HG03159 (cell line): ENCODE data around the gene HSPA9.
"Not testable (repeated sequence)": the region's sequence is repeated elsewhere in the genome, so short reads cannot be mapped to it uniquely, and the experiment has no call there.

Source experiments
- ATAC-seq: cut with Tn5 transposase; IDR thresholded peaks from one replicate; pipeline ENCODE4 v1.9.1; 2021; ENCODE audit warnings: mild to moderate bottlenecking, moderate library complexity; ENCODE audit not compliant: unreplicated experiment

HSPA9 gene

DNA sequence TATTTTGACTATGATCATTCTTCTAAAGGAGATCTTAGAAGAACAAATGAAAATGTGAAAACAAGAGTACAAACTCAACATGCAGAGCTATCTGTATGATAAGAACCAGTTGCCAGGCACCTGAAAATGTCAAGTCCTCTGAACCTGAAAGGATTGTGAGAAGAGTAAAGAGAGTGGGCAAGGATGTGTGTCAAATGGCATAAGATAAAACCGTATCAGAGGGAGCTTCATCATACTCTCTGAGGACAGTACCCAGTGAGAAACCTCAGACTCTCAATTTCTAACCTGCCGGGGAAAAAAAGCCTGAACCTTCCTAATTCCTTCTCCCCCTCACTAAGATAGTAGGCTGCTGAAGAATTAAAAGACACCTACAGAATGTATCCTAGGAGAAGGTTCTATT lies 39.0 kb downstream of the HSPA9 start:
- no peak for ATAC-seq

DNA sequence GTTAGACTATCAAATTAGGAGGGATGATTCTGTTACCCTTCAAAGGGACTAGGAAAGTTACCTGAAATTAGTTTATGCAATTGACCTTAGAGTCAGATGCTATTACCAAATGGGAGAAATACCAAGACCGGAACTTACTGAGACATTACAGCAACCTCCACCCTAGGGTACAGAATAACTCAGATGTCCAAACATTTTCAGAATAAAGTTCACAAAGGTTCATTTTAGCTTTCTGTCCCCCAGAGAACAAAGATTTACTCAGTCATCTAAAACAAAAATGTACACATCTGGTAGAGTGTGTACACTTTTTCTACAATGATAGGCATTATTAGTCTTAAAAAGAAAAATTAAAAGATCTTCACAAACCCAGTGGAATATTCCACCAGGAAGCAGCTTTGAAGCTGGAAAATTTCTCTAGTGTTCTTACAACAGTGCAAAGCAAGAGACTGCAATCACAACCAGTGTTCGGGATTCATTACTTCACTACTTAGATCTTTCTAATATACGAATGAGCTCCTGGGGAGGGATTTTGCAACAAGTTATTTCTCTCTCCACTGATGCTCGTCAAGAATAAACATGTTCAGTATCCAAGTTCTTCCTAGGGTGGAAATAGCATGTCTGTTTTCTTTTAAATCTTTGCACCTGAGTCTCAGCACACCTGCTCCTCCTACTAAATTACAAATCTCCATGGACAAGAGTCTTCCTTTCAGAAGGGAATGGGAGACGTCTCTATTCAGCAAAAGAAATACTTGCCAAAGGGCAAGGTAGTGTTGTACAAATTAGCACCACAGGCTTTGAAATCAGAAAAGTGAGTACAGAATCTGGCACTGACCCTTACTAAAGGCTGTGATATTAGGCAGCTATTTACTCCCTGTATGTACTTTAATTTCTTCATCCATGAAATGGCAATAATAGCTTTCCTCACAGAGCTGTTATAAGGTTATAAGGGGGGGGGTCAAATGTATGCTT lies 40.9 kb downstream of the HSPA9 start:
- no peak for ATAC-seq

GRCh38 chr5:138529812-138530211 lies 45.4 kb downstream of the HSPA9 start:
- no peak for ATAC-seq

DNA sequence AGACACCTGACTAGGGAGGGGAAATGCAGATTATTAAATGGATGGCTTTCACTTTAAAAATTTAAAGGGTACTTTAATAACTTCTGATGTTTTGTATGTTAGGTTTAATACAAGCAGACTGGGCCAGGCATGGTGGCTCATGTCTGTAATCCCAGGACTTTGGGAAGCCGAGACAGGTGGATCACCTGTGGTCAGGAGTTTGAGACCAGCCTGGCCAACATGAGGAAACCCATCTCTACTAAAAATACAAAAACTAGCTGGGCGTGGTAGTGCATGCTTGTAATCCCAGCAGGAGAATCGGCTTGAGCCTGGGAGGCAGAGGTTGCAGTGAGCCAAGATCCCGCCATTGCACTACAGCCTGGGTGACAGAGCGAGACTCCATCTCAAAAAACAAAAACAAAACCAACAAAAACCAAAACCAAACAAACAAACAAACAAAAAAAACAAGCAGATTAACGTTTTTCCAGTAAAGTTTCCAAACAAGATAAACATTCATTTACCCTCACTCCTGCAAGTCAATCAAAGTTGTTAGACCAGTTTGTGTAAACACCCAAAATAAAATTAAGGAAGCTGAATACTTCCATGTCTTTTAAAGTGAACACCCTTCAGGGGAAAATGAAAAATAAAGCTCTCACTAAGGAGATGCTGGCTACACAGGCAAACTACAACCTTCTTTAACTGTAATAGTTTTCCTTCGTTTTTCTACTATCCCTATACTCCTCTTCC lies 46.3 kb downstream of the HSPA9 start:
- ATAC-seq, result no peak

DNA sequence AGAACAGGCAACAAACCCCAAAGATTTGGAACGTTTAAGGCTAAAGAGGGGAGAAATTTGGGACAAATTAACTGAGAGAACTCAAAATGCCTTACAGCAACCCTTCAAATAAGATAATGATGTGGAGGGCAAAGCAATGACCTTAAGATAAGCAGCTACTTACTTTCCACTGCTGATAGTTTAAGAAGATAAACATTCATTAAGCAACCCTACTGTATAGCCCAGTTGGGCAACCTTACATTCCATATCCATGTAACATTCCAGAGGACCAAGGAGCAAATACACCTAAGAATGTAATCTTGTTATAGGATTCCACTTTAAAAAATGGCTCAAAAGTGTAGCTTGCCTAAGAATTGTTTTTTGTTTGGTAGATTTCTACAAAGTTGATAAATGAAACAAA lies 47.0 kb downstream of the HSPA9 start:
- ATAC-seq, result no peak

DNA sequence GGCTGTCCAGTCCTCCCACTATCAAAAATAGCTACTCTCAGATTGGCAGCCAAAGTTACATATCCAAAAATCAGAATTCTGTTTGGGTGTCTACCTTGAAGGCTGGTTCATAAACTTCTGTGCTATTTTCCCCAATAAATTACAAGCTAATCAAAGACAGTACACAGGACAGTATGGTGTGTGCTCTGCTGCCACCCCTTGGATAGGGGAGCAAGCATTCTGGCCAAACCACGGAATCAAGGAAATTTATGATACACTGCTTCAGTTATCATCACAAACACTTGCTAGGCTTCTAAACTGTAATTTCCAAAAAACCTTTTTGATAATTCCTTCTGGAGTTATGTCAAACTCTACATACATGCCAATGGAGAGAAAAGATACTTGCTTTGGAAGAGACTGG lies 48.0 kb downstream of the HSPA9 start:
- ATAC-seq, result no peak

DNA sequence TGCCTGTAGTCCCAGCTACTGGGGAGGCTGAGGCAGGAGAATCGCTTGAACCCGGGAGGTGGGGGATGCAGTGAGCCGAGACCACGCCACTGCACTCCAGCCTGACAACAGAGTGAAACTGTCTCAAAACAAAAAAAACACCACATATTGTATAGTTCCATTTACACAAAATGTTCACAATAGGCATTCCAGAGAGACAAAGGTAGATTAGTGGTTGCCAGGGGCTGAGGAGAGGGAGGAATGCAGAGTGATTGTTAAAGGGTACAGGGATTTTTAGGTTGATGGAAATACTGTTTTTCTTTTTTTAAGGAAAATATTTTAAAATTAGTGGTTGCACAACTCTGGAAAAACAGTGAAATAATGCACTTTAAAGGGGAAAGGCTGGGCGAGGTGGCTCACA lies 51.8 kb downstream of the HSPA9 start:
- ATAC-seq, result no peak

GRCh38 chr5:138520971-138521370 lies 54.2 kb downstream of the HSPA9 start:
- ATAC-seq, result no peak

GRCh38 chr5:138517437-138517836 lies 57.8 kb downstream of the HSPA9 start:
- ATAC-seq, result no peak

GRCh38 chr5:138515556-138516245 lies 59.5 kb downstream of the HSPA9 start:
- no peak for ATAC-seq

DNA sequence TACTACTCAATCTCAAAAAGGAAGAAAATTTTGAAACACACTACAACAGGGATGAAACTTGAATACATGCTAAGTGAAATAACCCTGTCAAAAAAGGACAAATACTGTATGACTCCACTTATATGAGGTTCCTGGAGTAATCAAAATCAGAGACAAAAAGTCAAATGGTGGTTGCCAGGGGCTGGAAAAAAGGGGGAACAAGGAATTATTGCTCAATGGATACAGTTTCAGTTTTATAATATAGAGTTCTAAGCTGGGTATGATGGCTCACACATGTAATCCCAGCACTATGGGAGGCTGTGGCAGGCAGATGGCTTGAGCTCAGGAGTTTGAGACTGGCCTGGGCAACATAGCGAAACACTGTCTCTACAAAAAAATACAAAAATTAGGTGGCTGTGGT lies 61.2 kb downstream of the HSPA9 start:
- ATAC-seq, result no peak

GRCh38 chr5:138508958-138509357 lies 66.2 kb downstream of the HSPA9 start:
- ATAC-seq, result no peak

DNA sequence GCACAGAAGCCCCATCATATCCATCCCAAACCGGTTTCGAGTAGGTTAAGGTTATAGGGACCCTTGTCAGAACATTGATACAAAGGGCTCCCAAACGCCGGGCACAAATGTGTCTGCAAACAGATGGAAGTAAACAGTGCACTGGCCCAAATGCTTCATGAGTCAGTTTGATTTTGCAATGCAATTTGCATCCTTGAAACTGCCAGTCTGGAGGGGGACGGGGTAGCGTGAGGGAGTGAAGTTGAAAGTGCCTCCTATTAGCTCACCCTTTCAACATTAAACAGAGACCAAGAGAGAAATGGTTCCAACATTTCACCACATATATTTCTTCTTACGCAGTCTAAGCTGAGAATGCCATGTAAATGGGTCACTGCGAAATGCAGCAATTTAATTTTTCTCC lies 67.7 kb downstream of the HSPA9 start:
- not testable (repeated sequence) for ATAC-seq

- ATAC-seq, result no peak
These were observed 68.6 kb downstream of the HSPA9 start for GRCh38 chr5:138506370-138507306.

DNA sequence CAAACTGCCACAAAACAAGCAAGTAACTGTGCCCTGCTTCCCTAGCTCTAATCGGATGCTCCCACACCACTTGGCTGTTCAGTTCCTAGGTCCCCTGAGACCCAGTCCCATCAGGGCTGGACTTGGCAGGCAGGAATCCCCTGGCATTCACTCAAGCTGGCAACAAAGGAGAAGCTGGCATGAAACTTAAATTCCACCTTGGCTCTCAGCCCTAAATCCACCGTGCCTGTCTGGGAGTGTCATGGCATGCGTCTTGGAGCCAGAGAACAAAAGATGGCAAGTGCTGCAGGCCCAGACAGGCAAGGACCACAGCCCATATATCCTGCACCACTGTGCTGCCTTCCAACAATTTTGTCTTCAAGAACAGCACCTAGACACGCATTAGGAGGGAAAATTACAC lies 70.4 kb downstream of the HSPA9 start:
- ATAC-seq, result no peak
